ENCODE results near the gene GSTT2.
"Not testable (repeated sequence)": the region's sequence is repeated elsewhere in the genome, so short reads cannot be mapped to it uniquely, and the experiment has no call there.

Gene GSTT2

GRCh38 chr22:23979557-23980240, at the start of gene GSTT2:
TSS of gene GSTT2 (plus strand) at chr22:23980134.
- not testable (repeated sequence) for DNase-seq

- no peak for DNase-seq
Observed at GRCh38 chr22:23938328-23939016, 41.5 kb upstream of the GSTT2 start.

GRCh38 chr22:23939017-23939357, 40.9 kb upstream of the GSTT2 start:
- no peak for DNase-seq

- DNase-seq, result not testable (repeated sequence)
Observed at GRCh38 chr22:23940166-23940565, 39.8 kb upstream of the GSTT2 start.

- DNase-seq, result not testable (repeated sequence)
Observed at GRCh38 chr22:23947391-23947790, 32.5 kb upstream of the GSTT2 start.

- not testable (repeated sequence) for DNase-seq
Observed at GRCh38 chr22:23949764-23950163, 30.2 kb upstream of the GSTT2 start.

GRCh38 chr22:23951383-23951782, 28.6 kb upstream of the GSTT2 start:
- DNase-seq, result not testable (repeated sequence)

GRCh38 chr22:23952794-23953405, 27.0 kb upstream of the GSTT2 start:
- DNase-seq, result not testable (repeated sequence)

- not testable (repeated sequence) for DNase-seq
Observed at GRCh38 chr22:23953485-23953884, 26.4 kb upstream of the GSTT2 start.

GRCh38 chr22:23954193-23954990, 25.5 kb upstream of the GSTT2 start:
- DNase-seq, result not testable (repeated sequence)

GRCh38 chr22:23954991-23955305, 25.0 kb upstream of the GSTT2 start:
- DNase-seq, result not testable (repeated sequence)

GRCh38 chr22:23955886-23956285, 24.0 kb upstream of the GSTT2 start:
- DNase-seq, result not testable (repeated sequence)

GRCh38 chr22:23956301-23956900, 23.5 kb upstream of the GSTT2 start:
- not testable (repeated sequence) for DNase-seq

GRCh38 chr22:23961084-23961771, 18.7 kb upstream of the GSTT2 start, which contains the start of gene GSTT2B:
TSS of gene GSTT2B (minus strand) at chr22:23961195. CDS start at chr22:23961131, 64 bp downstream.
- DNase-seq, result not testable (repeated sequence)

- DNase-seq, result not testable (repeated sequence)
Observed at GRCh38 chr22:23966094-23966493, 13.8 kb upstream of the GSTT2 start.

- DNase-seq, result not testable (repeated sequence)
Observed at GRCh38 chr22:23966568-23966967, 13.4 kb upstream of the GSTT2 start, which contains the start of gene DDTL. TSS of gene DDTL (plus strand) at chr22:23966888. CDS start at chr22:23966915, 27 bp downstream.

- no peak for DNase-seq
Observed at GRCh38 chr22:23969071-23969470, 10.9 kb upstream of the GSTT2 start.

GRCh38 chr22:23970201-23970641, 9.7 kb upstream of the GSTT2 start:
- DNase-seq, result no peak

- no peak for DNase-seq
Observed at GRCh38 chr22:23970816-23971486, 9.0 kb upstream of the GSTT2 start.

- not testable (repeated sequence) for DNase-seq
Observed at GRCh38 chr22:23971927-23972326, 8.0 kb upstream of the GSTT2 start.

- DNase-seq, result not testable (repeated sequence)
Observed at GRCh38 chr22:23974345-23974744, 5.6 kb upstream of the GSTT2 start, which contains the start of gene DDT. TSS of gene DDT (minus strand) at chr22:23974441. CDS start at chr22:23974414, 27 bp downstream.

All from SIG-M5 (cell line).